ENCODE data around the gene SCN3A. TPM values are rescaled to one million over a fixed set of nuclear protein-coding genes. Genes with fewer than 3 reads are reported as not detected.

The SCN3A gene
- total RNA-seq, 1 donor from 2014 or later = not detected

DNA sequence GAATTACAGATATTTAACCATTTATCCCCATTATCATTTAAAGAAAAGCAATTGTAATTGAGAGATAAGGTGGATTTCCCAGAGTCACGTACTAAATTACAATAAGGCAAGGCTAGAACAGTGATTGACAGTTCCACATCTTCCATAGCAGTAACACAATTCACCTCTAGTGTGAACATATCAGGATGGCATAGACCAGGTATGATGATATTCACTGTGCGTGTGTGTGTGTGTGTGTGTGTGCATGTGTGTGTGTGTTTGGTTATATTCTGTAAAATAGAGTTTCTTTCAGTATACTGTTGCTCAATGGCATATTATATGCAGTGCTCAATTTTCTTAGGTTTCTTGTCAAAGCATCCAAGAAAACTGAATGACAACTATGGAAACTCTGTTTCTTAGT, 37.1 kb upstream of the SCN3A start:
- DNase-seq (ENCODE audit: low read depth) (no peak), FAIRE-seq (no peak)
- TF ChIP-seq, protein P1, sequence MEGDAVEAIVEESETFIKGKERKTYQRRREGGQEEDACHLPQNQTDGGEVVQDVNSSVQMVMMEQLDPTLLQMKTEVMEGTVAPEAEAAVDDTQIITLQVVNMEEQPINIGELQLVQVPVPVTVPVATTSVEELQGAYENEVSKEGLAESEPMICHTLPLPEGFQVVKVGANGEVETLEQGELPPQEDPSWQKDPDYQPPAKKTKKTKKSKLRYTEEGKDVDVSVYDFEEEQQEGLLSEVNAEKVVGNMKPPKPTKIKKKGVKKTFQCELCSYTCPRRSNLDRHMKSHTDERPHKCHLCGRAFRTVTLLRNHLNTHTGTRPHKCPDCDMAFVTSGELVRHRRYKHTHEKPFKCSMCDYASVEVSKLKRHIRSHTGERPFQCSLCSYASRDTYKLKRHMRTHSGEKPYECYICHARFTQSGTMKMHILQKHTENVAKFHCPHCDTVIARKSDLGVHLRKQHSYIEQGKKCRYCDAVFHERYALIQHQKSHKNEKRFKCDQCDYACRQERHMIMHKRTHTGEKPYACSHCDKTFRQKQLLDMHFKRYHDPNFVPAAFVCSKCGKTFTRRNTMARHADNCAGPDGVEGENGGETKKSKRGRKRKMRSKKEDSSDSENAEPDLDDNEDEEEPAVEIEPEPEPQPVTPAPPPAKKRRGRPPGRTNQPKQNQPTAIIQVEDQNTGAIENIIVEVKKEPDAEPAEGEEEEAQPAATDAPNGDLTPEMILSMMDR (IDR thresholded peaks at IDR 0.05; ENCODE audit: insufficient read depth, low read length, severe bottlenecking) = no peak
- H3K4me3 ChIP-seq (ENCODE audit: low read depth, low read length) = no peak overlapping the region
- H3K36me3 ChIP-seq (ENCODE audit: control insufficient read depth, insufficient read depth, low read length) = no peaks in the 10 kb centered on the region
- H3K27me3 ChIP-seq (ENCODE audit: control insufficient read depth, insufficient read depth, low read length) = no peaks in the 10 kb centered on the region

DNA sequence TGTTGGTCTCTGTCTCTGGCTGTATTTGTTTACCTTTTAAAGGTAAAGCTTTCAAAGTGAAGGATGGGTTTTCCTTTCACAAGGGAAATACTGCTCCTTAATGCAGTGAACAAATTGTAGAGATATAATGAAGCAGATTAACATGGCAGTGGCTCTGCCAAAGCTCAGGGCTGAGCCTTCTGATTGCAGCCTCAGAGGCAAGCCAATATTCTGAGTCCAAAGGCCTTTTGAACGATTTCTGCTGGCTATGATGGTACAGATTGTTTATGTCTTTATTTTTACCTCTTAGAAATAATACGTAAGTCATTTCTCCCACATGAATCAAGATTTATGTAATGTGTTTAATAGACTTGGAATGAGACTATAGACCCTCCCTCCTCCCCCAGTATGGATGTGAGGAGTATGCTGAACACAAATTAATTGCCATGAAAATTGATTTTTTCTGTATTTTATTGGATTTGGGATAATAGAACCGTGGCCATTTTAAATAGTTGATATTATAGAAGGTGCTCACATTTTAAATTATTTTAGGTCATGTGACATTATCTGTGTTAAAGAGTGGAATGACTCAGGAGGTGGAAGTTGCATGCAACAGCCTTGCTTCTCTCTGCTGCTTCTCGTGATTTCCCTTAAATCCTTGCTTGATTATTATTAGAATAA, 36.1 kb upstream of the SCN3A start:
- TF ChIP-seq, protein P1 (IDR thresholded peaks at IDR 0.05; ENCODE audit: insufficient read depth, low read length, severe bottlenecking) = no peak
- DNase-seq (ENCODE audit: low read depth) = no peak
- H3K27me3 ChIP-seq (ENCODE audit: control insufficient read depth, insufficient read depth, low read length) = no peaks in the 10 kb centered on the region
- FAIRE-seq = no peak
- no peaks in the 10 kb centered on the region for H3K36me3 ChIP-seq (ENCODE audit: control insufficient read depth, insufficient read depth, low read length)
- no peak overlapping the region for H3K4me3 ChIP-seq (ENCODE audit: low read depth, low read length)

DNA sequence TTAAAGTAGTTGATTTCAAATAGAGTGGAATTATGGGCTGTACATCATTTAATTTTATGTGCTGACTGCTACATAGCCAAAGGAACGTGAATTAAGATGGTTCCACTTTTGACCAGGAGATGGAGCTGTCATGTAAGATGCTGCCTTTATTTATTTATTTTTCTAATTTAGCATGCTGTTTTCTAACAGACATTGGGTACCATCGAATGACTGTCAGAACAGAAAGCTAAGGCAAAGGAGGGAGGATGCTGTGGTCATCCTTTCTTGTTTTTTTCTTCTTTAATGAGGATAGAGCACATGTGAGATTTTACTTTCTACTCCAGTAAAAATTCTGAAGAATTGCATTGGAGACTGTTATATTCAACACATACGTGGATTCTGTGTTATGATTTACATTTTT, 35.4 kb upstream of the SCN3A start, which contains the start of gene SCN2A:
Gene SCN2A (plus strand): TSS at position 185 of the 400 bp plus-strand sequence. CDS start 56,410 bp downstream, outside the sequence.
- H3K36me3 ChIP-seq (ENCODE audit: control insufficient read depth, insufficient read depth, low read length) = no peaks in the 10 kb centered on the region
- DNase-seq (ENCODE audit: low read depth) (peak; percentile 72), FAIRE-seq (no peak)
- TF ChIP-seq, protein P1 (IDR thresholded peaks at IDR 0.05; ENCODE audit: insufficient read depth, low read length, severe bottlenecking) = peak; percentile 58
- H3K27me3 ChIP-seq (ENCODE audit: control insufficient read depth, insufficient read depth, low read length) = no peaks in the 10 kb centered on the region
- H3K4me3 ChIP-seq (ENCODE audit: low read depth, low read length) = no peak within 1 kb of the TSS

DNA sequence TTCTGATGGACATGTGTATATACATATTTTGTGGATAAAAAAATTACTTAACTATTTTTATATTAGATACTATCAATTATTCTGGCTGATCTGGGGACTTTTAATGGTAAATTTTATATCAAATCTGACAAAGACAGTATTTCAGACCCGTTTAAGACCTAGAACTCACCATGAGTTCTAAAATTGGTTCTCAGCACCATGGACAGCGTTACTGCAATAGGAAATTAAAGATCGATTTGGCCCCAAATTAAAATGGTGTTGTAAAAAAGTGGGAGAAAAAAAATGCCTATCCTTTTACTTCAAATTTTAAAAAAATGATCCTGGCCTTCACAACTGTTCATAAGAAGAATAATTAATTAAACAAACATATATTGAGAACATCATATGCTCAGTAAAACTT, 34.4 kb upstream of the SCN3A start:
- peak; percentile 25 for DNase-seq (ENCODE audit: low read depth)
- H3K4me3 ChIP-seq (ENCODE audit: low read depth, low read length) = no peak overlapping the region
- H3K36me3 ChIP-seq (ENCODE audit: control insufficient read depth, insufficient read depth, low read length) = no peaks in the 10 kb centered on the region
- no peaks in the 10 kb centered on the region for H3K27me3 ChIP-seq (ENCODE audit: control insufficient read depth, insufficient read depth, low read length)
- no peak for FAIRE-seq
- TF ChIP-seq, protein P1 (IDR thresholded peaks at IDR 0.05; ENCODE audit: insufficient read depth, low read length, severe bottlenecking) = no peak

DNA sequence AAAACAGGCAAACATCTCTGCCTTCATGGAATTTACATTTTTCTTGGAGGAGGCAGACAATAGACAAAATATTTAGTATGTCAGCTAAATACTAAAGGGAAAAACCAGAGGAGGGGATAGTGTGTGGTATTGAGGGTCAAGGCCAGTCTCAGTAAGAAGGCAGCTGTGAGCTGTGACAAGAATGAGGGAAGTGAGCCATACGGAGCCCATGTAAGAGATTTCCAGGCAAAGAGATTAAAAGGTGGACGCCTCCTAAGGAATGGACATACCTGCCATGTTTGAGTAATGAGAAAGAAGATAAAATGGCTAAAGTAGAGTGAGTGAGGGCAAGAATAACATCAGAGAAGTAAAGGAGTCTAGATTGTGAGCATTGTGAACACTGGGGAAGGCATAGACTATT, 33.2 kb upstream of the SCN3A start:
- DNase-seq (ENCODE audit: low read depth) (no peak), FAIRE-seq (no peak)
- Histone ChIP-seq H3K27me3 (ENCODE audit: control insufficient read depth, insufficient read depth, low read length) (no peaks in the 10 kb centered on the region), H3K36me3 (ENCODE audit: control insufficient read depth, insufficient read depth, low read length) (no peaks in the 10 kb centered on the region), H3K4me3 (ENCODE audit: low read depth, low read length) (no peak overlapping the region)
- TF ChIP-seq, protein P1 (IDR thresholded peaks at IDR 0.05; ENCODE audit: insufficient read depth, low read length, severe bottlenecking) = no peak

DNA sequence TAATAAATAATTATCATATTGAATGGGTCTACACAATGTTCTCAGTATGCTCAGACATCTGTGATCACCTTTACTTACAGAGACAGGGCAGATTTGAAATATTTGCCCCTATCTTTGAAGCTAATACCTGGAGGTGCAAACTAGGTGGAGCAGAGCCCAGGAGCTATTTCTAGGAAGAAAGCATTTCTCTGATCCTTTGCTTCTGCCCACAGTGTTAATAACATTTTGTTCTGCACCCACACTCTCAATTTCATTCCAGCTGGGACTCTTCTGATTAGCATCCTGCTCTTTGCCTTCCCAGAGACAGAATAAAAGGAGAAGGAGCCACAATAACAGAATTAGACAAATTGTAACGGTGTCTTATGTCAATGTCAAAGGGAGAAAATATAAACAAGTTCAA, 23.7 kb upstream of the SCN3A start:
- H3K27me3 ChIP-seq (ENCODE audit: control insufficient read depth, insufficient read depth, low read length) = no peaks in the 10 kb centered on the region
- DNase-seq (ENCODE audit: low read depth) = no peak
- FAIRE-seq = no peak
- TF ChIP-seq, protein P1 (IDR thresholded peaks at IDR 0.05; ENCODE audit: insufficient read depth, low read length, severe bottlenecking) = no peak
- no peaks in the 10 kb centered on the region for H3K36me3 ChIP-seq (ENCODE audit: control insufficient read depth, insufficient read depth, low read length)
- no peak overlapping the region for H3K4me3 ChIP-seq (ENCODE audit: low read depth, low read length)

Data from bronchial epithelial cell (primary cell).